GM10847 (cell line): ENCODE data around the gene TMEM183A.

ENCODE experiments used
- POLR2A ChIP-seq: IDR thresholded peaks from 2 replicates; pipeline ENCODE4 v1.6.1; 2011; ENCODE audit not compliant: insufficient read length; ENCODE audit errors: extremely low read depth

TMEM183A gene

GRCh38 chr1:203060115-203060514 is 52.9 kb downstream of the TMEM183A start:
- no peak for TF ChIP-seq POLR2A

- TF ChIP-seq POLR2A, result no peak
These were observed 56.1 kb downstream of the TMEM183A start for GRCh38 chr1:203063287-203063686.

- no peak for TF ChIP-seq POLR2A
These were observed 58.0 kb downstream of the TMEM183A start for GRCh38 chr1:203065191-203065590.

GRCh38 chr1:203065986-203066385 is 58.8 kb downstream of the TMEM183A start:
- TF ChIP-seq POLR2A, result no peak

GRCh38 chr1:203066965-203067364 is 59.8 kb downstream of the TMEM183A start:
- no peak for TF ChIP-seq POLR2A

GRCh38 chr1:203069030-203069747 is 62.0 kb downstream of the TMEM183A start:
- no peak for TF ChIP-seq POLR2A

- TF ChIP-seq POLR2A, result no peak
These were observed 64.9 kb downstream of the TMEM183A start for GRCh38 chr1:203072002-203072602.

- no peak for TF ChIP-seq POLR2A
These were observed 65.7 kb downstream of the TMEM183A start for GRCh38 chr1:203072911-203073310.

- TF ChIP-seq POLR2A, result no peak
These were observed 66.3 kb downstream of the TMEM183A start for GRCh38 chr1:203073469-203073868.
